ENCODE data around the gene SAFB. TPM values are rescaled to one million over a fixed set of nuclear protein-coding genes. Genes with fewer than 3 reads are reported as not detected.

Gene SAFB
- total and polyA plus RNA-seq, 12 donors = 42.8 to 72.5 (median 50.2) TPM

DNA sequence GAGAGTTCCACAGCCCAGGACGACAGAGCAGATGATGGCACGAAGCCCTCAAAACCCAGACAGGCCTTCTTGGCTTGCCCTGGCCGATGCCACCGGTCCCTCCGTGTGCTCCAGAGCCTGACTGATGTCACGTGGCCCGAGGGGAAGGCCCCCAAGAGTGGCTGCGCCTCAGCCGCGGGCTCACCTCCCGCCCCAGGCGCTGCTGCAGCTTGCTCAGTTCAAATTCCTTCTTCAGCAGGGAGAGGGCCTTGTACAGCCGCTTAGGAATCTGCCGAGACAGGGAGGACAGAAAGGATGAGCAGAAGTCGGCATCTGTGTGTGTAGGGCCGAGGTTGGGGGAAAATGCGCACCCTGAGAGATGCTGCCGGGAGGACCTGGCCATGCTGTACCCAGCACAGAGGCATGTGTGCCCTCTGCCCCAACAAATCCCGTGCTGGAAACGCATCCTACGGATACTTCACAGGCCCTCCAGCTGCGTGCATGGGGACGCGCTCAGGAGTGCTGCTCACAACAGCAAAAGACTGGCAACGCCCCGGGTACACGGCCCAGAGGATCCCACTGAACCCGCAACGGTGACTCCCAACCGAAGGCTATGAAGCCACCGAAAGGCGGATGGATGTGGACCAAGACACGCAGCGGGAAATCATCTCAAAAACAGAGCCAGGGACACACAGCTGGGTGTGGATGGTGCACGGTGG lies 84.1 kb downstream of the SAFB start:
- no peak for ATAC-seq
- Histone ChIP-seq H3K4me1 (no peaks in the 10 kb centered on the region), H3K27ac (no peak overlapping the region), H3K36me3 (peaks cover 0 to 94% (median 67%) of the 10 kb centered on the region in 9 donors), H3K9me3 (no peaks in the 10 kb centered on the region), H3K4me3 (no peak overlapping the region), H3K27me3 (no peaks in the 10 kb centered on the region)
- no peak for DNase-seq
- intact Hi-C loops (cut with DNase I) = no loop called here
- TF ChIP-seq, protein P1, sequence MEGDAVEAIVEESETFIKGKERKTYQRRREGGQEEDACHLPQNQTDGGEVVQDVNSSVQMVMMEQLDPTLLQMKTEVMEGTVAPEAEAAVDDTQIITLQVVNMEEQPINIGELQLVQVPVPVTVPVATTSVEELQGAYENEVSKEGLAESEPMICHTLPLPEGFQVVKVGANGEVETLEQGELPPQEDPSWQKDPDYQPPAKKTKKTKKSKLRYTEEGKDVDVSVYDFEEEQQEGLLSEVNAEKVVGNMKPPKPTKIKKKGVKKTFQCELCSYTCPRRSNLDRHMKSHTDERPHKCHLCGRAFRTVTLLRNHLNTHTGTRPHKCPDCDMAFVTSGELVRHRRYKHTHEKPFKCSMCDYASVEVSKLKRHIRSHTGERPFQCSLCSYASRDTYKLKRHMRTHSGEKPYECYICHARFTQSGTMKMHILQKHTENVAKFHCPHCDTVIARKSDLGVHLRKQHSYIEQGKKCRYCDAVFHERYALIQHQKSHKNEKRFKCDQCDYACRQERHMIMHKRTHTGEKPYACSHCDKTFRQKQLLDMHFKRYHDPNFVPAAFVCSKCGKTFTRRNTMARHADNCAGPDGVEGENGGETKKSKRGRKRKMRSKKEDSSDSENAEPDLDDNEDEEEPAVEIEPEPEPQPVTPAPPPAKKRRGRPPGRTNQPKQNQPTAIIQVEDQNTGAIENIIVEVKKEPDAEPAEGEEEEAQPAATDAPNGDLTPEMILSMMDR (IDR thresholded peaks at IDR 0.05) = no peak
- 96% methylated on average over 35 of the region's 35 CpGs for WGBS, 2 donors

DNA sequence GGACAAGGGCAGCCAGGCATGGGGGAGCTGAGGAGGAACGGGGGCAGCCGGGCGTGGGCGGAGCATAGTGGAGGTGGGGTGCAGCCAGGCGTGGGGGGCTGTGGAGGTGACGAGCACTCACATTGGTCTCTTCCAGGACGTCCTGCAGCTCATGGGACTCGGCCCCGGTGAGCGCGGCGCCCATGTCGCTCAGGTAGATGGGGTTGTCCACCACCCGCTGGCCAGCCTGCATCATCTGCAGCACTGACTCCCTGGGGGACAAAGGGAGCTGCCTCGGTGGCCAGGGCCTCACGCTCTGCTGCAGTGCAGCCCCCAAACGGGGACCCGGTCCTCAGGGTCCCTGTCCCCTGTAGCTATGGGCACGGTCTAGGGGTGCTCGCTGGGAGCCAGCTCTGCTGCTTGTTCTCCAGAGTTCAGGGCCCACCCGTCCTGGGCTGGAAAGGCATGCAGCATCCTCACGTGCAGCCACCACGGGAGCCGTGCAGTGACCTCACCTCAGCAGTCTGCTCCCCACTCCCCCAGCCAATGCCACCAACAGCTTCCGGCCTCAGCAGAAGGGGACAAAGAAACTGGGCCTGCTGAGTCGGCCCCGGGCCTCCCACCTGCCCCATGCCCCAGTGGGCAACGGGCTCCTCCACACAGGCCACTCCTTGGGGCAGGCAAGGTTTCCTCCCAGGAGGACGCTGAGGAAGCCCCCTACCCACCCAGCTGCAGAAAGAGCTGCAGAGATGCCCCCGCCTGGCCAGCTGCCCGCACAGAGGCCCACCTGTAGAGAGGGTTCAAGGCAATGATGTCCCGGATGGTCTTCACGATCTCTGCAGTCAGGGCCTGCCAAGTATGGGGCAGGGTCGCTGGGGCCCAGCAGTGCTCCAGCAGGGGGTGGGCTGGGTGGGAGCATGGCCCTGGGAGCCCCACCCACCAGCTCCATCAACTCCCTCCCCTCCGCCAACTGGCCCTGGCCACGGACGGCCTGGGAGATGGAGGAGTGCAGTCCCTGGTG lies 85.0 kb downstream of the SAFB start:
- no peak overlapping the region for H3K27ac ChIP-seq
- H3K9me3 ChIP-seq = no peaks in the 10 kb centered on the region
- H3K4me3 ChIP-seq = no peak overlapping the region
- no peaks in the 10 kb centered on the region for H3K27me3 ChIP-seq
- TF ChIP-seq, protein P1 (IDR thresholded peaks at IDR 0.05) = no peak
- ATAC-seq = peak in 1 of 8 donors; percentile 4
- intact Hi-C loops (cut with DNase I) = no loop called here
- no peak for DNase-seq
- peaks cover 0 to 100% (median 74%) of the 10 kb centered on the region in 9 donors for H3K36me3 ChIP-seq
- no peaks in the 10 kb centered on the region for H3K4me1 ChIP-seq
- 93 to 95% methylated on average over 37 of the region's 37 CpGs for WGBS, 2 donors

DNA sequence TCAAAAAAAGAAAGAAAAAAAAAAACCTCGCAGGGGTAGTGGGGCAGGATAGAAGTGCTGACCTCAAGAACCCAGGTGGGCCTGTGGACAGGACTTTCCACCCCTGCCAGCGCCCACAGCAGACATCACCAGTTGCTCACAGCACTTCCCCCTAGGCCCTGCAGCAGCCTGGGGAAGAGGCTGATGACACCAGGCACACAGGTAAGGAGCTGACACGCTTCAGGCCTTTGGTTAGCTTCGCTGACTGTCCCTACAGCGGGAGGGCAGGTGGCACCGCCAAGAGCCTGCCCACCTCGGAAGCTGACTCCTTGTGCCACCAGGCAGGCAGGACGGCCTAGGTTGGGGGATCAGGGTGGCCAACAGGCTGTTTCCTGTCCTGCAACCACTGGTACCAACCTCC lies 88.1 kb downstream of the SAFB start:
- H3K27ac ChIP-seq = no peak overlapping the region
- peaks cover 0 to 88% (median 58%) of the 10 kb centered on the region in 9 donors for H3K36me3 ChIP-seq
- no peak for ATAC-seq
- H3K4me1 ChIP-seq = peaks cover 0 to 13% (median 3%) of the 10 kb centered on the region in 9 donors
- 94 to 96% methylated on average over 8 of the region's 8 CpGs for WGBS, 2 donors
- H3K9me3 ChIP-seq = no peaks in the 10 kb centered on the region
- H3K4me3 ChIP-seq = no peak overlapping the region
- TF ChIP-seq, protein P1 (IDR thresholded peaks at IDR 0.05) = no peak
- DNase-seq = no peak
- intact Hi-C loops (cut with DNase I) = no loop called here
- no peaks in the 10 kb centered on the region for H3K27me3 ChIP-seq

DNA sequence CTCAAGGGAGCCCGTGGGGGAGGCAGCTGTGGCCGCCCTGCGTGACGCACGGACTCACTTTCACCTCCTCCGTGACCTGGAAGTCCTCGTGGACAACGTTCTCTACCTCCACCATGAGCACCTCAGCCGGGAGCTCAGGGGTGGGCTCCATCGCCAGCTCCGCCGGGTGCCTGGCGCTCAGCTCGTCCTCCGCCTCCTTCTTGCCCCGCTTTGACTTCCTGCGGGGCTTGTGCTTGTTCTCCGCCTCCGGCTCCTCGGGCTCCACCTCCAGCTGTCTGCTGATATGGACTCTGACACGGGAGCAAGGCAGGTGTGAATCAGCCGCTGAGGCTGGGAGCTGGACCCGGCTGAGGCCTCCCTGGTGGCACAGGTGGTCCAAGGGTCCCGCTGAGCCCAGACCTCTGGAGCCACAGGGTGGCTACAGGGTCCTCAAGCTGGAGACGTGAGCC lies 88.9 kb downstream of the SAFB start:
- intact Hi-C loops (cut with DNase I) = no loop called here
- H3K4me1 ChIP-seq = peaks cover 0 to 17% (median 3%) of the 10 kb centered on the region in 9 donors
- no peak overlapping the region for H3K4me3 ChIP-seq
- WGBS, 2 donors = 86 to 91% methylated on average over 24 to 25 of the region's 25 CpGs
- H3K27me3 ChIP-seq = no peaks in the 10 kb centered on the region
- peaks cover 0 to 81% (median 51%) of the 10 kb centered on the region in 9 donors for H3K36me3 ChIP-seq
- TF ChIP-seq, protein P1 (IDR thresholded peaks at IDR 0.05) = no peak
- DNase-seq (no peak), ATAC-seq (no peak)
- H3K27ac ChIP-seq = no peak overlapping the region
- H3K9me3 ChIP-seq = no peaks in the 10 kb centered on the region
